Mucosa of descending colon (tissue), 3 donors: ENCODE results near the gene MTMR1. TPM values are rescaled to one million over a fixed set of nuclear protein-coding genes. Genes with fewer than 3 reads are reported as not detected.

ENCODE experiments used
- ATAC-seq: fragments of 200-7000 bp; cut with Tn5 transposase; one replicate; pipeline ENCODE4 v1.9.1; 2020; ENCODE audit warnings: mild to moderate bottlenecking, moderate library complexity
- DNase-seq, 3 donors: peaks; one replicate each; pipeline ENCODE4 v3.0.0-alpha.2; 2020
- H3K36me3 ChIP-seq: fragments of 200-600 bp; one replicate; pipeline ENCODE4 v1.8.0; 2021; ENCODE audit warnings: low read depth, mild to moderate bottlenecking
- H3K4me1 ChIP-seq: fragments of 200-600 bp; one replicate; pipeline ENCODE4 v1.8.0; 2021; ENCODE audit warnings: low read depth, mild to moderate bottlenecking
- H3K4me3 ChIP-seq: fragments of 200-600 bp; one replicate; pipeline ENCODE4 v1.8.0; 2021; ENCODE audit warnings: mild to moderate bottlenecking
- H3K9me3 ChIP-seq: fragments of 200-600 bp; one replicate; pipeline ENCODE4 v1.8.0; 2021; ENCODE audit warnings: mild to moderate bottlenecking
- intact Hi-C, 2 donors: fragments of 100-400 bp; cut with DNase I in 1 of 2; cut with micrococcal nuclease in 1 of 2; formaldehyde crosslinking; loops; one replicate each; pipeline versions ENCODE4 v1.11.0 to v1.11.1; 2022; cut with DNase I, micrococcal nuclease
- total RNA-seq, 3 donors: library from RNA; stranded (reverse); fragmentation: NEBNext Ultra II Directional in 2 of 3; extraction: Animal tissue kit (Norgen Biotek cat#: 25700) in 2 of 3; gene quantifications; one replicate each; pipeline versions ENCODE4 v1.2.1 to v1.2.4, GENCODE V29; 2021 to 2023
- TF ChIP-seq, protein P1 (sequence below): fragments of 200-600 bp; IDR thresholded peaks from one replicate; pipeline ENCODE4 v1.8.0; 2022; ENCODE audit warnings: antibody characterized with exemption, mild to moderate bottlenecking
- donor health status: DM: no; HTN: no; CAD: no; lungs with moderate emphysema.
- donor health status: DM: no; HTN: no; CAD: no.
- donor health status: DM: no; HTN: yes; CAD: no.

The MTMR1 gene
- total RNA-seq, 3 donors from 2014 or later: 14.4 to 20.2 (median 17.6) TPM

DNA sequence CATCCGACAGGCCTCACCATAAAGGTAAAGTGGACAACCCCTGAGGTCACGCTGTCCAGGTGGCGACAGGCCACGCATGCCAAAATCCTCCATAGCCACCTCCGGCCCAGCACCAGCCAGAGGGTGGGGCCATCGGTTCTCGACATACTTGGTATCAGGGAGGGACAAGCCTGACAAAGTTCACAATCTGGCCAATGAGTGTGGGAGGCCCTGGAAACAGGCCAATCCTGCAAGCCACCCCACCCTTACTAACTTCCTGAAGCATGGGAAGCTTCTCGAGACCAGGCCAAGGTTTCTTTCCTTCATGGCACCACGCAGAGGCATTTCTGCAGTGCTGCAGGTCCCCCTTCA, 73.8 kb downstream of the MTMR1 start:
- ATAC-seq: peak; percentile 35
- Histone ChIP-seq H3K4me3 (no peak overlapping the region), H3K4me1 (no peaks in the 10 kb centered on the region), H3K36me3 (no peaks in the 10 kb centered on the region), H3K9me3 (no peaks in the 10 kb centered on the region)
- DNase-seq: no peak
- intact Hi-C loops: no loop called here
- TF ChIP-seq, protein P1, sequence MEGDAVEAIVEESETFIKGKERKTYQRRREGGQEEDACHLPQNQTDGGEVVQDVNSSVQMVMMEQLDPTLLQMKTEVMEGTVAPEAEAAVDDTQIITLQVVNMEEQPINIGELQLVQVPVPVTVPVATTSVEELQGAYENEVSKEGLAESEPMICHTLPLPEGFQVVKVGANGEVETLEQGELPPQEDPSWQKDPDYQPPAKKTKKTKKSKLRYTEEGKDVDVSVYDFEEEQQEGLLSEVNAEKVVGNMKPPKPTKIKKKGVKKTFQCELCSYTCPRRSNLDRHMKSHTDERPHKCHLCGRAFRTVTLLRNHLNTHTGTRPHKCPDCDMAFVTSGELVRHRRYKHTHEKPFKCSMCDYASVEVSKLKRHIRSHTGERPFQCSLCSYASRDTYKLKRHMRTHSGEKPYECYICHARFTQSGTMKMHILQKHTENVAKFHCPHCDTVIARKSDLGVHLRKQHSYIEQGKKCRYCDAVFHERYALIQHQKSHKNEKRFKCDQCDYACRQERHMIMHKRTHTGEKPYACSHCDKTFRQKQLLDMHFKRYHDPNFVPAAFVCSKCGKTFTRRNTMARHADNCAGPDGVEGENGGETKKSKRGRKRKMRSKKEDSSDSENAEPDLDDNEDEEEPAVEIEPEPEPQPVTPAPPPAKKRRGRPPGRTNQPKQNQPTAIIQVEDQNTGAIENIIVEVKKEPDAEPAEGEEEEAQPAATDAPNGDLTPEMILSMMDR: no peak

DNA sequence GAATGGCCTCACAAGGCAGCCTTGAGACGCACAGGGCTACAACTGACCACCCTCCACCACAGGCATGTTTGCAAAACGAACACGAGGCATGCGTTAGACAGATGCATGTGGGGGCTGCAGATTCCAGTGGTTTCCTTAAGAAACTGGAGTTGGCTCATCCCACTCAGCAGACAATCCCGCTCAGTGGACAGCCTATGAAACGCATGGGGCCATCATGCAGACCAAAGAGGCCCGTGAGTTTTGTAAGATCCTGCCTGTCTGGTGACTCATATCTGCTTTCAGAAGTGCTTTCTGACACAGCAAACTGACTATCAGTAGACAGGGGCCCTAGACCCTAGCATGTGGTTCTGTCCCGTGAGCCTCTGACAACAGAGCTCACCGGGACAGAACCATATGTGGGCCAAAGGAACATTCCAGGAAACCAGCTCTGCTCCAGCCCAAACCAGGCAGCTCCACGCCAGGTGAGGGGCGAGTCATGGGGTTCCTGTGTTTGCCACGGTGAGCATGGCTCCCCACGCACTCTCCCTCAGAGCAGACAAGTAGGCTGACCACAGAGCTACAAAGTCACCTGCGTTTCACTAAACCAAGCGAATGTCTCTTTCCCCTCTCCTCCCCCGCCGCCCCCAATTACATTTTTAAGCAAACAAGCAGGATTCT, 74.4 kb downstream of the MTMR1 start:
- TF ChIP-seq, protein P1: no peak
- ATAC-seq (no peak), DNase-seq (no peak)
- Histone ChIP-seq H3K4me3 (no peak overlapping the region), H3K4me1 (no peaks in the 10 kb centered on the region), H3K9me3 (no peaks in the 10 kb centered on the region), H3K36me3 (no peaks in the 10 kb centered on the region)
- intact Hi-C loops: no loop called here

DNA sequence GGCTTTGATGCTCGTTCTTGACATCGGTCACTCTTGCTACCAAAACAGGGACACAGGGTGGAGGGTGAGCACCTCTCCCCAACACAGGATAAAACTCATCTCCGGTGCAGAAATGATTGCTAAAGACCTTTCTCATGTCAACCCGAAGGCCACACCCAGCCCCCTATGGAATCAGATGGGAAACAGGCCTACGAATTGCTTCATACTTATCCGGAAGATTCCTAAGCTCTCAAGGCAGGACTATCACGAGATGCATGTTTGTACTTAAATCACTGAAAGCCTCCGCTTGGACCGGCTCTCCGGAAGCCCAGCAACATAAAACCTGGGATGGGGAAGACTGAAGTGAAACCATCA, 74.9 kb downstream of the MTMR1 start:
- intact Hi-C loops: no loop called here

DNA sequence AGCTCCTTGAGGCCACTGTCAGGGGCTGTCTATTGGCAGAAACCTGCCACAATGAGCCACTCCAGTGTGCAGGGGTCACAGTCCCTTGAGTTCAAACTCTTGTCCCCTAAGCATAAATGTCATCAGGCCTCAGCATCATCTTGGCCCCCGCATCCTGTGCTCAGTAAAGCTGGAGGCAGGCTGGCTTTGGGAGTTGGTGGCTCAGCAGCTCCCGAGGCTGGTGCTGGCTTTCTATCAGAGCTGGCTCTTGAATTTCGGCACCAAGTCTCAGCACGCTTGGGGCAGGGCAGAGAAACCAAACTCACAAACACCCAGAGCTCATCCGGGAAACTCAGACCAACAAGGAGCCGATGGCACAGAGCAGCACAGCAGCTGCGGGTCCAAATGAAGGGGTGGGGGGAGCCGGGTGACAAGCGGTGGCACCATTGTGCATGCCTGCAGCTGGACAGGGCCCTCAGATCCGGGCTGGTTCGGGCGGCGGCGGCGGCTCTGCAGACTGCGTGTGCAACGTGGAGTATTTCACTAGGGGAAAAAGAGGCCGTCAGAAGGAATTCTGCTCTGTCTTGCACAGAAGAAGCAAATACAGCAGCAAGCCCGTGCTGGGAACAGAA, 75.5 kb downstream of the MTMR1 start:
- DNase-seq: peak in 1 of 3 donors; percentile 33
- TF ChIP-seq, protein P1: no peak
- H3K36me3 ChIP-seq: no peaks in the 10 kb centered on the region
- no peak for ATAC-seq
- no peak overlapping the region for H3K4me3 ChIP-seq
- intact Hi-C loops: no loop called here
- H3K9me3 ChIP-seq: no peaks in the 10 kb centered on the region
- no peaks in the 10 kb centered on the region for H3K4me1 ChIP-seq

More for the DNA sequence above, 74.9 kb downstream of the MTMR1 start:
- no peaks in the 10 kb centered on the region for H3K9me3 ChIP-seq
- DNase-seq: no peak
- TF ChIP-seq, protein P1: no peak
- no peaks in the 10 kb centered on the region for H3K4me1 ChIP-seq
- H3K4me3 ChIP-seq: no peak overlapping the region
- ATAC-seq: no peak
- H3K36me3 ChIP-seq: no peaks in the 10 kb centered on the region

DNA sequence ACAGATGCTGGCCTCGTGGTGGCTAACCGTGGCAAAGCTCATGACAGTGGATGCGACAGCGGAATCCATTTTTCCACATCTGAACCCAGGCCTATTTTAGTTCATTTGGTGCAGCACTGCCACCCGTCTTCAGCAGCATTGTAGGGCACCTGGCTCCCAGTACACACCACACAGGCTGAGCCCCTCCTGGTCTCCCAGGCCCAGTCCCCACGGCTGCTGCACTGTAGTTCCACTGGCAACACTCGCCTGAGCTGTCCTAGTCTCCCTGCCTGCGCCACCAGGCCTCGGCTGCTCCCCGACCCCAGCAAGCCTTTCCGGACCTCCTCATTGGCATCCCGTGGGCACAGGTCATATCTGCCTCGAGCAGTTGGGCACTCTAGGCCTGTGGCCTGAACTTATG, 76.2 kb downstream of the MTMR1 start:
- Histone ChIP-seq H3K4me3 (no peak overlapping the region), H3K9me3 (no peaks in the 10 kb centered on the region), H3K36me3 (no peaks in the 10 kb centered on the region), H3K4me1 (no peaks in the 10 kb centered on the region)
- TF ChIP-seq, protein P1: no peak
- intact Hi-C loops: no loop called here
- DNase-seq (no peak), ATAC-seq (no peak)
